Measurements from ENCODE around the gene NLRC4.
"Not testable (repeated sequence)": the region's sequence is repeated elsewhere in the genome, so short reads cannot be mapped to it uniquely, and the experiment has no call there.

Gene NLRC4

DNA sequence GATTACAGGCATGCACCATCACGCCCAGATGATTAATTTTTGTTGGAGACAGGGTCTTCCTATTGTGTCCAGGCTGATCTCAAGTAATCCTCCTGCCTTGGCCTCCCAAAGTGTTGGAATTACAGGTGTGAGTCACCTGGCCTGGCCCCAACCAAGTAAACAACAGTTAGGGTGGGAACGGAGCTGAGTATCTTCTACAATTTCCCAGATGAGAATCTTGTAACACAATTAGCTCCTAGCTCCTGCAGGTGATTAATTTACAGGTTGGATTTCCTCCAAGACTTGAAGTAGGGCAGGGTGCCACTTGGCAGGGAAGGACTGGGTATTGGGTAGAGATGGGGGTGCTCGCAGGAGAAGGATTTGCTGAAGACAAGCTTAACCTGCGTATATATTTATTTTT lies 17.8 kb downstream of the NLRC4 start:
- no peak for DNase-seq

DNA sequence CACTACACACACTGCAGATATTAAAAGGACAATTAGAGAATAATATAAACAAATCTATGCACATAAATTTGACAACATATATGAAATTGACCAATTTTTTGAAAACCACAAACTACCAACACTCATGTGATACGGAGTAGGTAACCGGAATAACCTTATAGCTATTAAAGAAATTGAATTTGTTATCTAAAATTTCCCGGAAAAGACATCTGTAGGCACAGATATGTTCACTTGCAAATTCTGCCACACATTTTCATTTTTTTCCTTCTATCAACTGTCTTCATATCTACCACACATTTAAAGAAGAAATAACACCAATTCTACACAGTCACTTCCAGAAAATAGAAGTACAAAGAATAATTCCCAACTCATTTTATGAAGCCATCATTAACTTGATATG lies 22.4 kb downstream of the NLRC4 start:
- DNase-seq: no peak

DNA sequence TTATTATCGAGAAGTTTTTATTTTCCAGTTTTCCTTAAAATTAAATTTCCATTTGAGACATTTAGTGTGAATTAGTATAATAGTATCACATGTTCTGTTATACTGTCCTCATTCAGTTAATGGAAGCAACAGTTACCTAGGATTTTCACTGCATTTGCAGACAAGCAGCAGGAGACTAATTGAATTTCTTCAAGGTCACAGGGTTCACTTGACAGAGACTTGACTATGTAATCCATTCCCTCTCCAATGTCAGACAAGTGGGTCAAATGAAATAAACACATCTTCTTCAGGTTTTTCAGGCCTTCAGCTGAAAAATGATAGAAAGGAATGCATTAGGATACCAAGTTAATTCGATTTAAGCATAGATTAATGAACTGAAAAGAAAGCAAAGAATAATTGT lies 26.7 kb downstream of the NLRC4 start:
- DNase-seq: no peak

DNA sequence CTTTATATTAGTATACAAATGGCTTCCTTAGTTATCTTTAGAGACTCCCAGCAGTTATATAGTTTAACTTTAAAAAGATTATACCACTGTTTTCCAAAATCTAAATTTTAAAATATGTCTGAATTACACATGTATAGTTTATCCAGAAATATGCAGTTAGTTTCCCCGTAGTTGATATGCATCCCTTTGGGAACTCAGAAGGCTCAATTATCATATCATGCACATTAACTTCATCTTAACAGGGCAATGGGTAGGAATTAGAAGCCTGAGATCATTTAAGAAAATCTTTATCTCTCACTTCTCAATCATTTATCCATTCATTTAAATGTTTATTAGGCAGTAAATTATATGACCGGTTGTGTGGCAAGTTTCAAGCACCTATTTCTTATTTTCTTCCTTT lies 27.2 kb downstream of the NLRC4 start:
- DNase-seq: no peak

DNA sequence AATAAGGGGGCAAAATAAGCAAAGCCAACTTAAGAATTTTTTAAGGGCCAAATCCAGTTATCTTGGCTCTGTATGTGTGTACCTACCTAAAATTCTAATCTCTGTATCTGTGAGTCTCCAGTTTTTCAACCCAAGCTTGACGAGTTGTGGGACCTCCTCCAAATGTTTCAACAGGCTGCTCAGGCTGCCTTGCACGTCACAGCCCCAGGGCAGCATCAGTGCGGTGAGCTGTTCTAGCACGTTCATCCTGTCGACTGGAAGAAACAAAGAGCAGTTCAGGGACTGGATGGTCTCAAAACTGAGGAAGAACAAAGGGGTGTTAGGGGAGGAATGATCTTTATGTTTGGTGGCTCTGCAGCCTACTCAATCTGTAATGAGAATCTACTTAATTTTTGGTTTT lies 29.4 kb downstream of the NLRC4 start:
- no peak for DNase-seq

DNA sequence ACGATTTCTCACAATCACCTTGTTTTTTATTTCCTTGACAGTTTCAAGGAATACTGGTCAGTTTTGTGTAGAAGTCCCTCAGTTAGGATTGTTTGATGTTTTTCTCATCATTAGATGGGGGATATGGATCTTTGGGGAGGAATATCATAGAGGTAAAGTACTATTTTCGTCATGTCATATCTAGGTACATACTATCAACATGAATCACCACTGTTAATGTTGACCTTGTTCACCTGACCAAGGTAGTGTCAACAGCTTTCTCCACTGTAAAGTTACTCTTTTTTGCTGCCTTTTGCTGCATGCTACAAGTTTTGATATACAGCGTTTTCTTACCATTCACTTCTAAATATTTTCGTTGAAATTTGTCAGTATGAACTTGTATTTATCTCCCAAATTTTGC lies 32.7 kb downstream of the NLRC4 start:
- no peak for DNase-seq

DNA sequence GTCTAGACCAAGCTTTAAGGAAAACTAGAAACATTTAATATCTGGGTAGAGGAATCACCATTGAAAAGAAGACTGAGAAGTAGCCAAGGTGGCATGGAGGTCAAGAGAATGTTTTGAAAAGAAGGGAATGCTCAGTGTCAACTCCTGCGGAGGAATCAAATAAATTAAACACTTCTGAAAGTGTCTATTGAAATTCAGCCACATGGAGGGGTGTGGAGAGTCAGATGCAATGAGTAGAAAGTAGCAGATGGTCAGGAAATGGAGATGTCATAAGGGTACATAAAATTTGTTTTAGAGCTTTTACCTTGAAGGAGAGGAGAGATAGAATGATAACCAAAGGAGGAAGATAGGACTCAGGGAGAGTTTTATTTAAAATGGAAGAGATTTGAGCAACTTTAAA lies 35.1 kb downstream of the NLRC4 start:
- no peak for DNase-seq

DNA sequence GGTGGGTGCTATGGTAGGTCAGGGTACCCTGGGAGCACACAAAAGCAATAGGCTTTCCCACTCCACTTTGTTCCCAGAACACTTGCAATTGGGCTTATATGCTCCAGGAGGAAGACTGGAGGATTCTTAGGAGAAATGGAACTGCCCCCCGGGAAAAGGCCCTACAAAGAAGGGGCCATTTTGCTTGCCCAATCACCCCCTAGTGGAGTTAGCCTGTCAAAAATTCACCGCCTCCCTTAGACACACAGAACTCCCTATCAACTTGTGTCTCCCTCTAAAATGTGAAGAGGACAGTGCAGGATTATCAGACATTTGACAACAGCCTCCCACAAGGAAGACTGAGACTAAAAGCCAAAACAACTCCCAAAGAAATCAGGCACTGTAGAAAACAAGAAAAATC lies 36.5 kb downstream of the NLRC4 start:
- DNase-seq: no peak

DNA sequence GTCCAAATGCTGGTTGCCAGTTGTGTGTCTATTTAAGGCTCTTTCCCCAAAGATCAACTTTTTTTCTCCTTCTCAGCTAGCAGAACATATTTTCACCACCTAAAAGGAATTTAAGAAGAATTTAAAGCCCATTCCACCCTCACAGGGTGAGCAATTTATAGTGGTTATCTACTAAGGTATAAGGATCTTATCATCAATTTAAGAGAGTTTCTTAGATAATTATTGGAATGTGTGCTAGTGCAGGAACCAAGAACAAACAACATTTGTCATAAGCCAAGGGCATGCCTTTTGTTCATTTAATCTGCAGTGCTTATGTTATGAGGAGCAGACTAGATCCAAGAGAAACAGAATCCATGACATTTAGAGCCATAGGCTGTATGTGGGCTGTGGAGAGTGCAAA lies 37.2 kb downstream of the NLRC4 start:
- no peak for DNase-seq

DNA sequence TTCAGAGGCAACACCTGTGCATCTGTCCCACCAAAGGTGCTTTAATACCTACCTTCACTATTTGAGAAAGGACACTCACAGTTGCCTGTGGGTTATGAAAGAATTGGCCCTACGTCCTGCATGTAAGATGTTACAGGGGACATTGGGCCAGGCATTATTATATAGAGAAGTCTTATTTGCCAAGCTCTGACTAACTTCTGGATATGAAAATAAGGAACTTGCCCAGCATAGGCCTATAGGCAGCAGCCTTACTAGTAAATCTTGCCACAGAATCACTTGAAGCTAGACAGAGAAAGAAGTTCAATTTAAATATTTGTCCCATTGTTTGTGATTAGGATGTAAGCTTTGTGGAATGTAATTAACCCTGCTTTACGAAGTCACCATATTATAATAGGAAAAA lies 41.7 kb downstream of the NLRC4 start:
- DNase-seq: no peak

DNA sequence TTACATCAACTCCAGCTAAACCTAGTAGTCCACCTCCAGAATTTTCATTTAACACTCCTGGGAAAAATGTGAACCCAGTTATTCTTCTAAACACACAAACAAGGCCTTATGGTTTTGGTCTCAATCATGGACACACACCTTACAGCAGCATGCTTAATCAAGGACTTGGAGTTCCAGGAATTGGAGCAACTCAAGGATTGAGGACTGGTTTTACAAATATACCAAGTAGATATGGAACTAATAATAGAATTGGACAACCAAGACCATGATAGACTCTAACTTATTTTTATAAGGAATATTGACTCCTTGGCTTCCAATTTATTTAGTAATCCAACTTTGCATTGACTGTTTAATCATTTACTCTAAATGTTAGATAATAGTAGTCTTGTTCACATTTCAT lies 44.2 kb downstream of the NLRC4 start:
- DNase-seq: no peak

DNA sequence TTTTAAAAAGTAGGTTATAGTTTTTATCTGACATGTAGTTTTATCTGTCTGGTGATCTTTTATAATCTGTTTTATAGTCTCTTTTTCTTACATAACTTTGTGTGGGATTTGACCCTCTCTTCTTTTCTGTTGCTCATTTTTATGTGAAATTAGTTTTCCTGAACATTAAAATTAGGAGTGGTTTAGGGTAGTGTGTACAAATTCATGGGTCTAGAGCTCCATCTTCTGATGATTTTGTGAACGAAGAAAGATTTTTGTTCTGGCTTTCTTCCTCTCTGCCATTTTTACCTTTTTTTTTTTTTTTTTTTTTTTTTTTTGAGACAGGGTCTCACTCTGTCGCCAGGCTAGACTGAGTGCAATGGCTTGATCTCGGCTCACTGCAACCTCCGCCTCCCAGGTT lies 52.4 kb downstream of the NLRC4 start:
- DNase-seq: no peak

DNA sequence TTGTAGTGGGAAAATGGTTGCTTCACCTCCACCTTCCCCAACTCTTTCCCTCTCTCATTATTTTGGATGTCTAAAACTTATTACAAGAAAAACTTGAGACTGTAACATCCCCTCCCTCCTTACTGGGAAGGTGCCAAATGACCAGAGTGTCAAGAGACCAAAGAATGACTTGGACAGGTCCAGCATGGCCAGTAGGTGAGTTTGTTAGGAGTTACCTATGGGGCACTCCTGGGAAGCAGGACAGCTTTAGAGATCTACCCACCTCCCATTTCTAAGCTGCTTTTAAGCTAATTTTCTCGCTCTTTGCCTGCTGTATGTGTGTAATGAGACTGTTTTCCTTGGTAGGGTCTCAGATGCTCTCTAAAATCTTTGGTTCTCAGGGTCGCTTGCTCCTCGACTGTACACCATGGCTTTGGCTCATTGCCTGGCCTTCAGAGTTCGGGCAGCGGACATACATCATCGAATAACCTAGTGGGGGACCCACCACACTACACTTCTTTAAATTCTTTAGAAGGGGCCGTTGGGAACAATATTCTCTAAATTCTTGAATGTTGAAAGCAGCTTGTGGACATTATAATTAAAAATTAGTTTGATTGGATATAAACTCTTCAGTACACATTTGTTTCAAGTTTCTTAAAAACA lies 53.8 kb downstream of the NLRC4 start:
- DNase-seq: no peak

DNA sequence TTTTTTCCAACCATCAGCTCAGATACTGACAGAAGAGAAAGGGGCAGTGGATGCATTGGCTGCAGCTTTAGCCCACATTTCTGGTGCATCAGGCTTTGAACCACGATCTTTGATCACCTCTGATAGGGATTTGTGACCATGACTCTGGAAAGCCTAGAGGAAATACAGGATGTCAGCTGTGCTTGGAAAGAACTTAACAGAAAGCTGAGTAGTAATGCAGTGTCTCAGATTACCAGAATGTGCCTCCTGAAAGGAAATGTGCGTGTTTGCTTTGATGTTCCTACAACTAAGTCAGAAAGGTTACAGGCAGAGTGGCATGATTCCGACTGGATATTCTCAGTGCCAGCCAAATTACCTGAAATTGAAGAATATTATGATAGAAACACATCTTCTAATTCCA lies 61.3 kb downstream of the NLRC4 start:
- DNase-seq: not testable (repeated sequence)

DNA sequence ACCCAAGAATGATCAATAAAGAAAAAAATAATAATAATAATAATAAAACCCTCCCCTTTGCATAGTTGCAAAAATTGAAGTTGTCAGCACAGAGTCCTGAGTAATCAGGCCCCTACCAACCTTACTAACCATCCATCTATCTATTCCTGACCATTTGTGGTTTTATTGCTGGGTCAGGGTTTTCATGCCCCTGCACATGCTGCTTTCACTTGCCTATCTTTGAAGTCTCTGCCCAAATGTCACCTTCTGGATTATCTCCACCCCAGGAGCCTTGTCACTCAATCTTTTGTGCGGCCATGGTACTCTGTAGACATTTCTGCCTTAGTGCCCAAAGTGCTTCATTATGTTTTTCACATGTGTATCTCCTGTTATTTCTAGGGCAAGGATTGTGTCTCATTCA lies 63.9 kb downstream of the NLRC4 start:
- no peak for DNase-seq

DNA sequence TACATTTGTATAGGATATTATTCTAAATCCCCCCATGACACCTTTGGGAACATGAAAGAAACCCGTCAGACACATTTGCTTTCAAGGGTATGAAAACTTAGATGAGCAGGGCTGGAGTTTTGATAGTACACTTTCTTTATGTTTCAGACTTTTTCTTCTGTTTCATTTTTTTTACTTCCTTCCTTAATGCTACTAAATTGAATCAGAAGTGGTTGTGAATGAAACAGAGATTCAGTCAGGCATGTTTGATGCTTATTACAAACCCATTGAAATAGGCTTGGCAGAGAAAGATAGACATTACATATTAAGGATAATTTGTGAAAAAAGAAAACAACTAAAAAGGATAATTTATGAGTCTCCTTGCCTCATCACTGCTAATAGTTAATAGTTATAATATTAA lies 72.3 kb downstream of the NLRC4 start:
- DNase-seq: no peak

DNA sequence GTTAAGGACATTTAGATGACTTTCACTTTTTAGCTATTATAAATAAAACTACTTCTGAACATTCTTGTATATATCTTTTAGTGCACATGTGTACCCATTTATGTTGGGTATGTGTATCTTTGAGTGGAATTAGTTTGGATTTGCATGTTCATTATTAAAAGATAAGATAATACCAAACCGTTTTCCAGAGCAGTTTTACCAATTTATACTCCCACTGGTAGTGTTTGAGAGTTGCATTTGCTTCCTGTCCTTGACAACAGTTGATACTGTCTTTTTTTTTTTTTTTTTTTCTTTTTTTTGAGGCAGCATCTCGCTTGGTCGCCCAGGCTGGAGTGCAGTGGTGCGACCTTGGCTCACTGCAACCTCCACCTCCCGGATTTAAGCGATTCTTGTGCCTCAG lies 75.7 kb downstream of the NLRC4 start:
- DNase-seq: no peak

DNA sequence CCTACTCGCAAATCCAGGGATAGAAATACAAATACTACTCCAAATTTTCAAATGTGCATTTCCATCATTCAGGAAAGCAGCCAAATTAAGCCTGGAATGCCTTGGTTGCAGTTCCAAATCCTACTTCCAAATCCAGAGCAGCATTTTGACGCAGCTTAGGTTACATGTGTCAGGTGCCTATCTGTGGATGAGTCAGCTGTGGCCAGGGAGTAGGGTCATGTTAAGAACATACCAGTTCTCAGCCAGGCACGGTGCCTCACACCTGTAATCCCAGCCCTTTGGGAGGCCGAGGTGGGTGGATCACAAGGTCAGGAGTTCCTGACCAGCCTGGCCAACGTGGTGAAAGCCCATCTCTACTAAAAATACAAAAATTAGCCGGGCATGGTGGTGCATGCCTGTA lies 82.0 kb downstream of the NLRC4 start:
- DNase-seq: no peak

Data from NCI-H510A (cell line).